ENCODE results near the gene SARDH. TPM values are rescaled to one million over a fixed set of nuclear protein-coding genes. Genes with fewer than 3 reads are reported as not detected.
"Not testable (repeated sequence)": the region's sequence is repeated elsewhere in the genome, so short reads cannot be mapped to it uniquely, and the experiment has no call there.

SARDH gene
- total RNA-seq, 1 donor from 2014 or later, result 5.0 TPM

DNA sequence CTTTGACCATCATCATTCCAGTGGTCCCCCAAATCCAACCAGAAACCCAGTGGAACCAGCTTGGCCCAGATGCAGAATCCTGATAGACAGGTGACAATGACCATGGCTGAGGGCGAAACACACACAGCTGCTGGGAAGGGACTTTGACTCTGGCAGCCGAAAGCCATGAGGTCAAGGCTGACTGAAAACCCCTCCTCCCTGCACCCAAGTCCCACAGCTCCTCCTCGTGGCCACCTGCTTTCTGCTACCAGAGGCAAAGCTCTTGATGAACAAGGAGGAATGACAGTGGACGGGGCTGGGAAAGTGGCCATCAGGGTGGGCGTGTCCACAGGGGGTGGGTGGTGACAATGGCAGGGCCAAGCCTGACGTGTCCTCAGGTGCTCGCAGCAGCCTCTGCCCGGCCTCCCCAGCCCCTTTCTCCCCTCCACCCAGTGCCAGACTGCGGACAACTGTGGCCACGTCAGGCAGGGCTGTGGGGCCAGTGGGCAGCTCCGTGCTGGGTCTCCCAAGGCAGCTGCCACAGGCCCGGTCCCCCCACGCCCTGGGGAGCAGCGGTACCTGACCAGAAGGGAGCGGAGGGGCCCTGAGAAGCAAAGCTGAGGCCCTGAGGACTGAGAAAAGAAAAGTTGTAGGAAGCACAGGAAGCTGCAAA lies 30.8 kb upstream of the SARDH start:
- TF ChIP-seq, protein P1, sequence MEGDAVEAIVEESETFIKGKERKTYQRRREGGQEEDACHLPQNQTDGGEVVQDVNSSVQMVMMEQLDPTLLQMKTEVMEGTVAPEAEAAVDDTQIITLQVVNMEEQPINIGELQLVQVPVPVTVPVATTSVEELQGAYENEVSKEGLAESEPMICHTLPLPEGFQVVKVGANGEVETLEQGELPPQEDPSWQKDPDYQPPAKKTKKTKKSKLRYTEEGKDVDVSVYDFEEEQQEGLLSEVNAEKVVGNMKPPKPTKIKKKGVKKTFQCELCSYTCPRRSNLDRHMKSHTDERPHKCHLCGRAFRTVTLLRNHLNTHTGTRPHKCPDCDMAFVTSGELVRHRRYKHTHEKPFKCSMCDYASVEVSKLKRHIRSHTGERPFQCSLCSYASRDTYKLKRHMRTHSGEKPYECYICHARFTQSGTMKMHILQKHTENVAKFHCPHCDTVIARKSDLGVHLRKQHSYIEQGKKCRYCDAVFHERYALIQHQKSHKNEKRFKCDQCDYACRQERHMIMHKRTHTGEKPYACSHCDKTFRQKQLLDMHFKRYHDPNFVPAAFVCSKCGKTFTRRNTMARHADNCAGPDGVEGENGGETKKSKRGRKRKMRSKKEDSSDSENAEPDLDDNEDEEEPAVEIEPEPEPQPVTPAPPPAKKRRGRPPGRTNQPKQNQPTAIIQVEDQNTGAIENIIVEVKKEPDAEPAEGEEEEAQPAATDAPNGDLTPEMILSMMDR (IDR thresholded peaks at IDR 0.05; ENCODE audit: unreplicated experiment), result no peak
- Mint-ChIP-seq H3K27me3 (ENCODE audit: unreplicated experiment) (peaks cover 3% of the 10 kb centered on the region), H3K4me3 (ENCODE audit: unreplicated experiment) (no peak overlapping the region), H3K27ac (ENCODE audit: unreplicated experiment) (no peak overlapping the region), H3K9me3 (ENCODE audit: unreplicated experiment) (peaks cover 7% of the 10 kb centered on the region), H3K36me3 (ENCODE audit: low read depth, unreplicated experiment) (peaks cover 39% of the 10 kb centered on the region), H3K4me1 (ENCODE audit: unreplicated experiment) (peaks cover 11% of the 10 kb centered on the region)
- DNase-seq (ENCODE audit: low spot score), result no peak

DNA sequence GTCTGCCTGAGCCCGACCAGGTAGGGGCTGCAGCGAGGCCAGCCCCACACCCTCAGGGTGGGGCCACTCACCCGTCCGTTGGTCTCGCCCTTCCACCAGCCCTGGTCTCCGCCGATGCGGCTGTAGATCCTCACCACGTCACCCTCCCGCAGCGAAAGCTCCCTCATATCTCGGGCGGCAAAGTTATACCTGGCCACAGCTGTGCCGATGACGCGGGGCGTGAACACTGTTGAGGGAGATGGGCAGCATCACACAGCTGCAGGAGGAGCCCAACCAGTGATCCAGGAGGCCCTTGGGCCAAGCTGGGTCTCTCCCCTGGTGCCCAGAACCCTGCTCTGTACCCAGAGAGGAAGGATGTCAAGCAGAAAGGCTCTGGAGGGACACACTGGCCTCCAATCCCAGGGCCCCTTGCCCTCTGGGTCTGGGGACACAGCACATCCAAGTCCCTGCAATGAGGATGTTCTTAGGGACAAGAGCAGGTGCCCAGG lies 30.3 kb upstream of the SARDH start:
- peaks cover 7% of the 10 kb centered on the region for H3K9me3 Mint-ChIP-seq (ENCODE audit: unreplicated experiment)
- TF ChIP-seq, protein P1 (IDR thresholded peaks at IDR 0.05; ENCODE audit: unreplicated experiment), result no peak
- no peak overlapping the region for H3K4me3 Mint-ChIP-seq (ENCODE audit: unreplicated experiment)
- H3K27ac Mint-ChIP-seq (ENCODE audit: unreplicated experiment), result no peak overlapping the region
- no peak for DNase-seq (ENCODE audit: low spot score)
- peaks cover 11% of the 10 kb centered on the region for H3K4me1 Mint-ChIP-seq (ENCODE audit: unreplicated experiment)
- peaks cover 41% of the 10 kb centered on the region for H3K36me3 Mint-ChIP-seq (ENCODE audit: low read depth, unreplicated experiment)
- peaks cover 3% of the 10 kb centered on the region for H3K27me3 Mint-ChIP-seq (ENCODE audit: unreplicated experiment)

DNA sequence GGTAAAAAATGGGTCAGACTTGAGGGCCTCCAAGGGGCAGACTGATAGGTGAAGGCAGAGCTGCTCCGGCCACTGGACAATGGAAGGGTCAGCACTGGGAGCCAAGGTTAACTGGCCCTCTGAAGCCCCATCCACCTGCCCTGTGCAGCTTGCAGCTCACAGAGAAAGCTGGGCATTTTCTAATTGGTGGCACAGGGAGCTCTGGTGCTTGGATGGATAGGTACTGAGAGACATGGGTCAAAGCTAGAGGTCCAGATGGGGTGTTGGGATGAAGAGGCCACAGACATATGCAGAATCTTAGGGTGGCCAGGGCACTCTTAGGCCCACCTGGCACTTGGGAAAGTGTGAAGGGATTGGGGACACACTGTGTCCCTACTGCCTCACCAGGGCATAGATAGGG lies 29.5 kb upstream of the SARDH start:
- H3K27ac Mint-ChIP-seq (ENCODE audit: unreplicated experiment), result no peak overlapping the region
- peaks cover 11% of the 10 kb centered on the region for H3K4me1 Mint-ChIP-seq (ENCODE audit: unreplicated experiment)
- DNase-seq (ENCODE audit: low spot score), result no peak
- TF ChIP-seq, protein P1 (IDR thresholded peaks at IDR 0.05; ENCODE audit: unreplicated experiment), result no peak
- H3K27me3 Mint-ChIP-seq (ENCODE audit: unreplicated experiment), result peaks cover 3% of the 10 kb centered on the region
- H3K9me3 Mint-ChIP-seq (ENCODE audit: unreplicated experiment), result peaks cover 7% of the 10 kb centered on the region
- no peak overlapping the region for H3K4me3 Mint-ChIP-seq (ENCODE audit: unreplicated experiment)
- peaks cover 41% of the 10 kb centered on the region for H3K36me3 Mint-ChIP-seq (ENCODE audit: low read depth, unreplicated experiment)

DNA sequence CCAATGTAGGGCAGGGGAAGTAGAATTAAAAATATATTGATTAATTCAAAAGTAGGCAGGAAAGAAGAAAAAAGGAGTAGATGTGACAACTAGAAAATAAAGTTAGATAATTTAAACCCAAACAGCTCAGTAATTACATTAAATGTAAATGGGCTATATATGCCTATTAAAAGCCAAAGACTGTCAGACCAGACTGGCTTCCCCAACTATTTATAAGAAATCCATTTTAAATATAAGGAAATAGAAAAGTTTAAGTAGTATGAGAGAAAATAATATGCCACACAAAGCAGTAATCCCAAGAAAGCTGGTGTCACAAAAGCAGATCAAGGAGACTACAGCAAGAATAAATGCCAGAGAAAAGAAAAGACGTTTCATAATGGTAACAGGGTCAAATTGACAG lies 28.9 kb upstream of the SARDH start:
- H3K4me3 Mint-ChIP-seq (ENCODE audit: unreplicated experiment), result no peak overlapping the region
- DNase-seq (ENCODE audit: low spot score), result no peak
- peaks cover 3% of the 10 kb centered on the region for H3K27me3 Mint-ChIP-seq (ENCODE audit: unreplicated experiment)
- H3K9me3 Mint-ChIP-seq (ENCODE audit: unreplicated experiment), result peaks cover 7% of the 10 kb centered on the region
- peaks cover 45% of the 10 kb centered on the region for H3K36me3 Mint-ChIP-seq (ENCODE audit: low read depth, unreplicated experiment)
- TF ChIP-seq, protein P1 (IDR thresholded peaks at IDR 0.05; ENCODE audit: unreplicated experiment), result no peak
- peaks cover 11% of the 10 kb centered on the region for H3K4me1 Mint-ChIP-seq (ENCODE audit: unreplicated experiment)
- no peak overlapping the region for H3K27ac Mint-ChIP-seq (ENCODE audit: unreplicated experiment)

DNA sequence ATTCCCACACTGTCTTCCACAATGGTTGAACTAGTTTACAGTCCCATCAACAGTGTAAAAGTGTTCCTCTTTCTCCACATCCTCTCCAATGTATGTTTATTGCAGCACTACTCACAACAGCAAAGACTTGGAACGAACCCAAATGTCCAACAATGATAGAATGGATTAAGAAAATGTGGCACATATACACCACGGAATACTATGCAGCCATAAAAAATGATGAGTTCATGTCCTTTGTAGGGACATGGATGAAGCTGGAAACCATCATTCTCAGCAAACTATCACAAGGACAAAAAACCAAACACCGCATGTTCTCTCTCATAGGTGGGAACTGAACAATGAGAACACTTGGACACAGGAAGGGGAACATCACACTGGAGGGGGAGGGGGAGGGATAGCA lies 28.1 kb upstream of the SARDH start:
- peak overlapping the region; percentile 4 for H3K27ac Mint-ChIP-seq (ENCODE audit: unreplicated experiment)
- H3K4me1 Mint-ChIP-seq (ENCODE audit: unreplicated experiment), result peaks cover 11% of the 10 kb centered on the region
- H3K9me3 Mint-ChIP-seq (ENCODE audit: unreplicated experiment); H3K27me3 Mint-ChIP-seq (ENCODE audit: unreplicated experiment); H3K4me3 Mint-ChIP-seq (ENCODE audit: unreplicated experiment); DNase-seq (ENCODE audit: low spot score): not testable (repeated sequence)
- peaks cover 44% of the 10 kb centered on the region for H3K36me3 Mint-ChIP-seq (ENCODE audit: low read depth, unreplicated experiment)
